Lower leg skin (tissue), 3 donors: Measurements from ENCODE around the gene S100A7A.

Source experiments
- POLR2A ChIP-seq, 2 donors: fragments of 450-650 bp; IDR thresholded peaks; one replicate each; pipeline ENCODE4 v1.6.1; 2016 to 2017; ENCODE audit warnings: antibody characterized with exemption in 2 of 2, mild to moderate bottlenecking in 1 of 2, moderate library complexity in 1 of 2
- TF ChIP-seq, protein P1 (sequence below), 3 donors: fragments of 450-650 bp; IDR thresholded peaks; one replicate each; pipeline ENCODE4 v1.5.1; 2016; ENCODE audit warnings: antibody characterized with exemption in 3 of 3, mild to moderate bottlenecking in 3 of 3, moderate library complexity in 2 of 3

DNA sequence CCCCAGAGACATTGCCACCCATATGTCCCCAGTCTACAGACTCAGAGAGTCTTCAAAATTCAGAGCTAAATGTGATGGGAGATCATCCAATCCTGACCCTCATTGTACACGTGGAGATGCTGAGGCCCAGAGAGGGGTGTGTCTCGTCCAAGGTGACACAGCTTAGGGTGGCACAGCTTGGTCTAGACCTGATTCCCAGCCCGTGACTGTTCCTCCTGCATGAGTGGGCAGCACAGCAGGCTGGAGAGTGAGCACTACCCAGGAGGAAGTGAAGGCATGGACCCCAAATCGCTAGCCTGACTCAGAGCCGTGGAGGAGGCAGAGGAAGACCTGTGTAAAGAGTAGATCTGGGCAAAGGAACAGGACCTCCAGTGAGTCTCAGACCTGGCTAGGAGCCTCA, 27.8 kb downstream of the S100A7A start:
- TF ChIP-seq, protein P1, sequence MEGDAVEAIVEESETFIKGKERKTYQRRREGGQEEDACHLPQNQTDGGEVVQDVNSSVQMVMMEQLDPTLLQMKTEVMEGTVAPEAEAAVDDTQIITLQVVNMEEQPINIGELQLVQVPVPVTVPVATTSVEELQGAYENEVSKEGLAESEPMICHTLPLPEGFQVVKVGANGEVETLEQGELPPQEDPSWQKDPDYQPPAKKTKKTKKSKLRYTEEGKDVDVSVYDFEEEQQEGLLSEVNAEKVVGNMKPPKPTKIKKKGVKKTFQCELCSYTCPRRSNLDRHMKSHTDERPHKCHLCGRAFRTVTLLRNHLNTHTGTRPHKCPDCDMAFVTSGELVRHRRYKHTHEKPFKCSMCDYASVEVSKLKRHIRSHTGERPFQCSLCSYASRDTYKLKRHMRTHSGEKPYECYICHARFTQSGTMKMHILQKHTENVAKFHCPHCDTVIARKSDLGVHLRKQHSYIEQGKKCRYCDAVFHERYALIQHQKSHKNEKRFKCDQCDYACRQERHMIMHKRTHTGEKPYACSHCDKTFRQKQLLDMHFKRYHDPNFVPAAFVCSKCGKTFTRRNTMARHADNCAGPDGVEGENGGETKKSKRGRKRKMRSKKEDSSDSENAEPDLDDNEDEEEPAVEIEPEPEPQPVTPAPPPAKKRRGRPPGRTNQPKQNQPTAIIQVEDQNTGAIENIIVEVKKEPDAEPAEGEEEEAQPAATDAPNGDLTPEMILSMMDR (IDR thresholded peaks at IDR 0.05) = no peak
- no peak for TF ChIP-seq POLR2A (IDR thresholded peaks at IDR 0.05)
